Mammary epithelial cell (primary cell): ENCODE results near the gene COMMD9.

ENCODE experiments used
- EZH2 ChIP-seq: IDR thresholded peaks from 2 replicates; pipeline ENCODE4 v1.6.1; 2012; ENCODE audit warnings: low read length, inconsistent platforms, borderline replicate concordance
- TF ChIP-seq, protein P1 (sequence below), 2 donors: IDR thresholded peaks in 1 of 2; conservative IDR thresholded peaks in 1 of 2; 2 replicates each; pipeline ENCODE4 v1.5.1; 2011 to 2012; ENCODE audit warnings: inconsistent platforms in 2 of 2, low read length in 2 of 2, mild to moderate bottlenecking in 2 of 2, control low read depth in 1 of 2, low read depth in 1 of 2; ENCODE audit not compliant: insufficient read depth in 1 of 2; ENCODE audit errors: extremely low read depth in 1 of 2

DNA sequence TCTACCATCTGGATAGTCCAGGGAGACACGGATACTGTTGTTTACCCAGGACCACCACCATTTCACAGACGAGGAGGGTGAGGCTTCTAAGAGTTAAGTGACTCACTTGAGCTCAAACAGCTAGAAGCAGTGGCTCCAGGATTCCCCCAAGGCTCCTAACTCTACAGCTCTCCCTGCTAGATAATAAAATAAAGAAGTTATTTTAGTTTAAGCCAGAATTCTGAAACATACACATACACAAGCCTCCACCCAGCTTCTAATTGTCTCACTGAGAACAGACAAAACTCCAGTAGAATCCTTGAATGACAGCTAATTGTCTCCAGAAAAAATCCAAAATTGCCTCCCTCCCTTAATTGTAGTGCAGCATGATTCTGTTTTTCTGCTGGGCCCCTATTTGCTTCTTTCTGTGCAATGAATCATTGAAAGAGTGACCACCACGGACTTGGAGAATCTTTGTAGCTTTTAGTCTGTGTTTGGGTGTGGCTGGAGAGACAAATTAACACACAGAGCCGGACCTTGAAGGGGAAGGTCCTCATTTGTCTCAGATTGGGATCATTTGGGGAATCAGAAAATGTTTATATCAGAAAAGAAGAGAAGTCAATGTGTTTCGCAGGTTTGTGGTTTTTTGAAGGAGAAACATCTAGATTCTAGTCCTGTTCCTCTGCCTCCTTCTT is 64.9 kb downstream of the COMMD9 start:
- TF ChIP-seq, protein P1, sequence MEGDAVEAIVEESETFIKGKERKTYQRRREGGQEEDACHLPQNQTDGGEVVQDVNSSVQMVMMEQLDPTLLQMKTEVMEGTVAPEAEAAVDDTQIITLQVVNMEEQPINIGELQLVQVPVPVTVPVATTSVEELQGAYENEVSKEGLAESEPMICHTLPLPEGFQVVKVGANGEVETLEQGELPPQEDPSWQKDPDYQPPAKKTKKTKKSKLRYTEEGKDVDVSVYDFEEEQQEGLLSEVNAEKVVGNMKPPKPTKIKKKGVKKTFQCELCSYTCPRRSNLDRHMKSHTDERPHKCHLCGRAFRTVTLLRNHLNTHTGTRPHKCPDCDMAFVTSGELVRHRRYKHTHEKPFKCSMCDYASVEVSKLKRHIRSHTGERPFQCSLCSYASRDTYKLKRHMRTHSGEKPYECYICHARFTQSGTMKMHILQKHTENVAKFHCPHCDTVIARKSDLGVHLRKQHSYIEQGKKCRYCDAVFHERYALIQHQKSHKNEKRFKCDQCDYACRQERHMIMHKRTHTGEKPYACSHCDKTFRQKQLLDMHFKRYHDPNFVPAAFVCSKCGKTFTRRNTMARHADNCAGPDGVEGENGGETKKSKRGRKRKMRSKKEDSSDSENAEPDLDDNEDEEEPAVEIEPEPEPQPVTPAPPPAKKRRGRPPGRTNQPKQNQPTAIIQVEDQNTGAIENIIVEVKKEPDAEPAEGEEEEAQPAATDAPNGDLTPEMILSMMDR (conservative IDR thresholded peaks at IDR 0.05 in 1 of 2, IDR thresholded peaks at IDR 0.05 in 1 of 2; ENCODE audit: extremely low read depth in 1 of 2, insufficient read depth in 1 of 2, low read depth in 1 of 2, low read length in 2 of 2), result no peak
- no peak for TF ChIP-seq EZH2
